HG03460 (cell line): ENCODE results near the gene ATG10.
"Not testable (repeated sequence)": the region's sequence is repeated elsewhere in the genome, so short reads cannot be mapped to it uniquely, and the experiment has no call there.

Experiments used
- ATAC-seq: cut with Tn5 transposase; IDR thresholded peaks from one replicate; pipeline ENCODE4 v1.9.1; 2021; ENCODE audit not compliant: unreplicated experiment

The ATG10 gene

GRCh38 chr5:82115858-82116257, 144.0 kb downstream of the ATG10 start:
- ATAC-seq = no peak

GRCh38 chr5:82119889-82120288, 148.1 kb downstream of the ATG10 start:
- no peak for ATAC-seq

- ATAC-seq = no peak
Measured at GRCh38 chr5:82129723-82130285, 158.0 kb downstream of the ATG10 start.

GRCh38 chr5:82130602-82131001, 158.8 kb downstream of the ATG10 start:
- no peak for ATAC-seq

- no peak for ATAC-seq
Measured at GRCh38 chr5:82137205-82137604, 165.4 kb downstream of the ATG10 start.

GRCh38 chr5:82139837-82140236, 168.0 kb downstream of the ATG10 start:
- not testable (repeated sequence) for ATAC-seq

GRCh38 chr5:82142217-82142841, 170.5 kb downstream of the ATG10 start:
- no peak for ATAC-seq

GRCh38 chr5:82142928-82143577, 171.2 kb downstream of the ATG10 start:
- no peak for ATAC-seq

GRCh38 chr5:82147860-82148573, 176.2 kb downstream of the ATG10 start:
- no peak for ATAC-seq

GRCh38 chr5:82149434-82149833, 177.6 kb downstream of the ATG10 start:
- no peak for ATAC-seq

GRCh38 chr5:82150559-82150958, 178.7 kb downstream of the ATG10 start:
- no peak for ATAC-seq

- ATAC-seq = no peak
Measured at GRCh38 chr5:82151204-82151603, 179.4 kb downstream of the ATG10 start.

GRCh38 chr5:82151662-82152061, 179.8 kb downstream of the ATG10 start:
- ATAC-seq = no peak

- ATAC-seq = no peak
Measured at GRCh38 chr5:82152978-82153481, 181.2 kb downstream of the ATG10 start.

- no peak for ATAC-seq
Measured at GRCh38 chr5:82154776-82155175, 183.0 kb downstream of the ATG10 start.

- ATAC-seq = no peak
Measured at GRCh38 chr5:82155305-82155704, 183.5 kb downstream of the ATG10 start.

GRCh38 chr5:82156874-82157273, 185.1 kb downstream of the ATG10 start:
- no peak for ATAC-seq

GRCh38 chr5:82158755-82159413, 187.1 kb downstream of the ATG10 start:
- no peak for ATAC-seq

GRCh38 chr5:82160948-82161347, 189.1 kb downstream of the ATG10 start:
- no peak for ATAC-seq

GRCh38 chr5:82162573-82162972, 190.8 kb downstream of the ATG10 start:
- no peak for ATAC-seq
